ENCODE data around the gene MUSK.

The MUSK gene

GRCh38 chr9:110751971-110752370 lies 83.4 kb downstream of the MUSK start:
- H3K4me3 ChIP-seq (ENCODE audit: low read depth, low read length): no peak overlapping the region
- TF ChIP-seq CTCF (IDR thresholded peaks at IDR 0.05; ENCODE audit: low read depth, low read length, missing control alignments): no peak
- DNase-seq (ENCODE audit: low read depth): no peak
- in situ Hi-C loops (cut with HindIII; ENCODE audit: low sequenced_read_pairs): no loop called here

- no peak for TF ChIP-seq CTCF (IDR thresholded peaks at IDR 0.05; ENCODE audit: low read depth, low read length, missing control alignments)
- in situ Hi-C loops (cut with HindIII; ENCODE audit: low sequenced_read_pairs): no loop called here
These were observed 84.2 kb downstream of the MUSK start for GRCh38 chr9:110752766-110753165.

GRCh38 chr9:110753731-110754231 lies 85.2 kb downstream of the MUSK start:
- H3K4me3 ChIP-seq (ENCODE audit: low read depth, low read length): no peak overlapping the region
- in situ Hi-C loops (cut with HindIII; ENCODE audit: low sequenced_read_pairs): no loop called here
- no peak for DNase-seq (ENCODE audit: low read depth)
- no peak for TF ChIP-seq CTCF (IDR thresholded peaks at IDR 0.05; ENCODE audit: low read depth, low read length, missing control alignments)

More at GRCh38 chr9:110752766-110753165, 84.2 kb downstream of the MUSK start:
- no peak overlapping the region for H3K4me3 ChIP-seq (ENCODE audit: low read depth, low read length)
- peak; percentile 76 for DNase-seq (ENCODE audit: low read depth)

GRCh38 chr9:110755179-110755578 lies 86.6 kb downstream of the MUSK start:
- in situ Hi-C loops (cut with HindIII; ENCODE audit: low sequenced_read_pairs): no loop called here
- no peak for TF ChIP-seq CTCF (IDR thresholded peaks at IDR 0.05; ENCODE audit: low read depth, low read length, missing control alignments)
- no peak overlapping the region for H3K4me3 ChIP-seq (ENCODE audit: low read depth, low read length)
- no peak for DNase-seq (ENCODE audit: low read depth)

GRCh38 chr9:110758201-110758600 lies 89.6 kb downstream of the MUSK start:
- in situ Hi-C loops (cut with HindIII; ENCODE audit: low sequenced_read_pairs): no loop called here
- H3K4me3 ChIP-seq (ENCODE audit: low read depth, low read length): no peak overlapping the region
- no peak for DNase-seq (ENCODE audit: low read depth)
- no peak for TF ChIP-seq CTCF (IDR thresholded peaks at IDR 0.05; ENCODE audit: low read depth, low read length, missing control alignments)

- DNase-seq (ENCODE audit: low read depth): no peak
- TF ChIP-seq CTCF (IDR thresholded peaks at IDR 0.05; ENCODE audit: low read depth, low read length, missing control alignments): no peak
- H3K4me3 ChIP-seq (ENCODE audit: low read depth, low read length): no peak overlapping the region
- in situ Hi-C loops (cut with HindIII; ENCODE audit: low sequenced_read_pairs): no loop called here
These were observed 94.2 kb downstream of the MUSK start for GRCh38 chr9:110762783-110763182.

- DNase-seq (ENCODE audit: low read depth): no peak
- in situ Hi-C loops (cut with HindIII; ENCODE audit: low sequenced_read_pairs): no loop called here
- H3K4me3 ChIP-seq (ENCODE audit: low read depth, low read length): no peak overlapping the region
- no peak for TF ChIP-seq CTCF (IDR thresholded peaks at IDR 0.05; ENCODE audit: low read depth, low read length, missing control alignments)
These were observed 95.0 kb downstream of the MUSK start for GRCh38 chr9:110763568-110763967.
